NT2/D1 (cell line): Measurements from ENCODE around the gene MYL1.

Experiments
- SUZ12 ChIP-seq: IDR thresholded peaks from 2 replicates; pipeline ENCODE4 v1.6.1; 2011; ENCODE audit not compliant: insufficient read length, insufficient read depth; ENCODE audit errors: extremely low read depth
- ZNF274 ChIP-seq: IDR thresholded peaks from 2 replicates; pipeline ENCODE4 v1.6.1; 2011; ENCODE audit warnings: mild to moderate bottlenecking, low read depth, low read length

DNA sequence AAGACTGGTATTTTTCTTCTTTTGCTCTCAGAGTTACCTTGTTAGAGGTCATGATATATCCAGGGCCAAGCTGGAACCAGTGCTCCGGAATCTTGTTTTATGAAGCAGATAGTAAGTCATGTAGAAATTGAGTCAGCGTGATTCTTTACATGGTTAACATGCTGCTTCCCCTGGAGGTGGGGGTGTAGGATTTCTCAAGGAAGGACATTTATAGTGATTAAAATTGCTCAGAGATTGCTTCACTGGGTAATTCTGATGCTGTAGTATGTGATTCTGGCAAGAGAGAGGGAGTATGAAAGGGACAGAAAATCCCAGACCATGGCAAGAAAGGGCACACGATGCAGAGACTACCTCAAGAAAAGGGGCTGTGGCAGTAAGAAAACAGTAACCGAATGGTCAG lies 8.0 kb upstream of the MYL1 start:
- TF ChIP-seq ZNF274: no peak
- no peak for TF ChIP-seq SUZ12
